Fibroblast of skin of left quadriceps (primary cell): ENCODE measurements around the gene CACNB2.

Source experiments
- DNase-seq, 2 experiments: peaks; one replicate each; pipeline ENCODE4 v3.0.0-alpha.2; 2013; ENCODE audit warnings: low read depth in 2 of 2

CACNB2 gene

GRCh38 chr10:18293536-18294510 is 153.6 kb downstream of the CACNB2 start:
- DNase-seq = no peak

DNA sequence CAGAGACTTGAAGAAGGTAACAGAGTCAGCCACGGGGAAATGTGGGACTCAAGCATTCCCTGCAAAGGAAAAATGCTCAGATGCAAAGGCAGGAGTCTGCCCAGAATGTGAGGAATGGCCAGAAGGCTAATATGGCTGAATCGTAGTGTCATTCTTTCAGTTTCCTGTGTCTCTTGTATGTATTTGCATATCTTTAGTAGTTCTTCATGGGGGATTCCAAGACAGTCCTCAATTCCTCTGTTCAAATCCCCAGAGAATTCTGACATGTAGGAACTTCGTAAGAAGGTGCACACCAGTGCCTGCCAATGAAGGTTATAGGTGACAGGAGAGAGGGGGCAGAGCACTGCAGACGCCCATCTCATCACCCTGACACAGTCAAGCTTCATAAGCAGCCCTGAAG is 154.4 kb downstream of the CACNB2 start:
- DNase-seq = no peak

DNA sequence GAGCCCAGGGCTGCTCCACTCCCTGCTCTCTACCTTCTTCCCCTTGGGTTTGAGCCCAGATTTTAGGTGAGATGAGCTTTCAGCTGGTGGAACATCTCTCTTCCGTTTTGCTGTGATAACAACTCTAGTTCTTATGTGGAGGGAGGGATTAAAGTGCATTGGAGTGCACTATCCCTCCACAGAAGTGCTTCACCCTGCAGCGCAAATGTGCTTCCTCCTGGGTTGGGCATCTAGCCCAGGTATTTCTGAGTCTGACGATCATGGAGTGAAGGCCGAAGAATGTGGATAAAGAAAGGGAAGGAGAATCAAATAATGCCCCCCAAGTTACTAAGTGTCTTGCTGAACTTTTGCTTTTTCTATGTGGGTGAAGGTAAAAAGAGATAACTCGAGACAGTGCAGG is 157.4 kb downstream of the CACNB2 start:
- DNase-seq = no peak

GRCh38 chr10:18298256-18298655 is 158.0 kb downstream of the CACNB2 start:
- no peak for DNase-seq

DNA sequence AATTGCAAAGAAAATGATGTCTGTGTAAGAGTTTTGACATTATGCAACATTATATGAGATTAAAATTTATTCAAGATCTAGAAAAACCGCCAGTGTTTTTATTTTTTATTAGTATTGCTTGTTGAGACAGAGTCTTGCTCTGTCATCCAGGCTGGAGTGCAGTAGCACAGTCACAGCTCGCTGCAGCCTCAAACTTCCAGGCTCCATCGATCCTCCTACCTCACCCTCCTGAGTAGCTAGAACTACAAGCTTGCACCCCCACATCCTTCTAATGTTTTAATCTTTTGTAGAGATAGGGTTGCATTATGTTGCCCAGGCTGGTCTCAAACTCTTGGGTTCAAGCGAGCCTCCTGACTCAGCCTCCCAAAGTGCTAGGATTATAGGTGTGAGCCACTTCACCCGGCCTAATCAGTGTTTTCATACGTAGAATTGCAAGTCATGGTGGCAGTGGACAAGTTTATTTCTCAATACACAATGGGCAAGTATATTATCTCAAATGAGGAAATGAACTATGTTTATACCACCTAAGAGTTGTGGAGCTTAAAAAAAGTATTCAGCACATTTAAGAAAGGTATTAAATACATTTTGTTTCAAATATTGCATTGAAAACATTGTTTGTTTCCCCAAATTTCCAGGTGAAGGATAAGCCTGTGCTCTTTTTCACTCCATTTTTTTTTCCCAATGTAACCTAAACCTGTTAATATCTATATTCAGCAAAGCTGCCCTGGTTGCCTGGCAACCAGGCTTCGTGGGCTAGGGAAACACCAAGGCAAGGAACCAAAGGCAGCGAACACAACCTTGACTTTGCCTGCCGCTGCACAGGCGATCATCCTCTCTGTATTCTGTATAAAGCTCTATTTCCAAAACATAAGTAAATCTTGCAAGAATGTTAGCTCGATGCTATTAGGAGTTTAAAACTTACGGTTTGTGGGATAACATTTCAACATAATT is 163.9 kb downstream of the CACNB2 start:
- DNase-seq = no peak

DNA sequence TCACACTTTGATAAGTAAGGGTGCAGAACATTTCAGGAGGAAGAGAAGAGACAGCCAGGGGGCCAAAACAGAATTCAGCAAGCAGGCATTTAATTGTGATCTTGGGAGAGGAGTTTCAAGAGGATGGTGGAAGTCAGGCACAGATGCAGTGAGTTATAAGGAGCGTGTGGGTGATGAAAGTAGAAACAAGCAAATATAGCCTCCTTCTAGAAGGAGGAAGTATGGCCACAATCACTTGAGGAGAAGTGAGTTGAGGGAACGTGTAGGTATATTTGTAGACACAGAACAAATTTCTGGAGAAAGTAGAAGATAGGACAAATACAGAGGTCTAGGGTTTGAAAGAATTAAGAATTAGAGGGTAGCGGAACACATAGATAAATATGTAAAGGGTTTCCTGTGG is 165.8 kb downstream of the CACNB2 start:
- DNase-seq = no peak

DNA sequence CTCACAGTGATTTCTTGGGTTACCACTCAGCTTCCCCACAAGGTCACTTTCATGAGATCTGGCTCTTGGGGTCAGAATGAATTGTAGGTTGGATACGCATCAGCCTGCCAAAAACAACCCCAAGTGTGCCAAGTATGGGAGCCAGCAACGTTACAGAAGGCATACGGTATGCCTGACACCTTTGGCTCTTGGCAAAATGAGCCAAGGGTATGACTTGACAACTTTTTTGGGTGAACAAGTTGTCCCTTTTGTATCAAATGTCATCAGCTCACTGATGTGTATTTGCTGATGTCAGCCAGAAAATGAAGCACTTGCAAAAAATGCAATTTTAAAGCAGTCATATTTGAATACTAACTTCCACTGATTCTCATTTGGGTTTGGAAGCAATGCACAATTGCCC is 168.4 kb downstream of the CACNB2 start:
- no peak for DNase-seq

DNA sequence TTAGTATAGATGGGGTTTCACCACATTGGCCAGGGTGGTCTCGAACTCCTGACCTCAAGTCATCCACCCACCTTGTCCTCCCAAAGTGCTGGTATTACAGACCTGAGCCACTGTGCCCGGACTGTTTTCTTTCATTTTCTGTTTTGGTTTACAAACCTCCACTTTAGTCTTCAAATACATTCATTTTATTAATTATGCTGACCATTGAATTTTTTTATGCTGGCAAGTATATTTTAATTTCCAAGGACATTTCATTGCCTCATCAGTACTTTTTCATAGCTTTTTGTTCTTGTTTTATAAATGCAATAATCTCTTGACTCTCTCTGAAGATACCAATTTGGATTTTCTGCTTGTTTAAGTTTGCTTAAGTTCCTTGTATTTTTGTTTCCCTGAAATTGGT is 170.5 kb downstream of the CACNB2 start:
- no peak for DNase-seq

GRCh38 chr10:18312374-18313139 is 172.3 kb downstream of the CACNB2 start:
- DNase-seq = peak; percentile 5

GRCh38 chr10:18313140-18313530 is 172.9 kb downstream of the CACNB2 start:
- DNase-seq = no peak

DNA sequence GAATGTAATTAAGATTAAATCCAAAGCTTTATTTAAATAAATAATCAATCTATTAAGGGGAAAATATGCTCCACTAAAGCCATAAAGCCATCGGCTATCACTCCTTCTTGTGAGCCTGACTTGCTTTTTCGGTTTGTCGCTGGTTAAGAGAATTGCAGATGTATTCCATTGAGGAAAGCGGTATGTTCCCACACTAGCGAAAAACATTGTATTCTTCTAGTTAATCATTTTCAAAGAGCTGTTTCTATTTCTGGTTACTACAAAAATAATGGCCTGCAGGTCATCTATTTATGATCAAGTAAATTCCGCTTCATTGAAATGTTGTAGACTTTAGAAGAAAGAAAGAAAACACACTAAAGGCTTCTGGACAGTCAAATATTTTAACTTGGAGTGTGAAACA is 173.4 kb downstream of the CACNB2 start:
- DNase-seq = no peak

GRCh38 chr10:18319628-18320027 is 179.4 kb downstream of the CACNB2 start:
- no peak for DNase-seq

- DNase-seq = no peak
These were observed 181.1 kb downstream of the CACNB2 start for GRCh38 chr10:18321371-18321770.

DNA sequence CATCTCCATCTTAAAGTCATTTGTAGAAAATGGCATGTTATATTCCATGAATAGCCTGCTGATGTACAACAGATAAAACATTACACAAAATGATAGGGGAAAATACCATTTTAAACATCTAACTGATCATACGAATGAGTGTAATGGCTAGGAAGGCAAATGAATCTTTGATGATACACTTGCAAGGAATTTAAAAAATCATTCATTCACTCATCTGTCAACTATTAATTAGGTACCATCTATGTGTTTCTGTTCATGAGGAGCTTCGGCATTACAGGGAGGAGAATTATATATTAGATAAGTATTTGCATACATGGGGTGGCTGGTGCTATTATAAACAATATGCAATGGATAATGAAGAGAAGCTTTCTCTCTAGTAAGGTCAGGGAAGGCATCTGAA is 183.7 kb downstream of the CACNB2 start:
- DNase-seq = no peak

GRCh38 chr10:18325410-18325809 is 185.2 kb downstream of the CACNB2 start:
- no peak for DNase-seq

DNA sequence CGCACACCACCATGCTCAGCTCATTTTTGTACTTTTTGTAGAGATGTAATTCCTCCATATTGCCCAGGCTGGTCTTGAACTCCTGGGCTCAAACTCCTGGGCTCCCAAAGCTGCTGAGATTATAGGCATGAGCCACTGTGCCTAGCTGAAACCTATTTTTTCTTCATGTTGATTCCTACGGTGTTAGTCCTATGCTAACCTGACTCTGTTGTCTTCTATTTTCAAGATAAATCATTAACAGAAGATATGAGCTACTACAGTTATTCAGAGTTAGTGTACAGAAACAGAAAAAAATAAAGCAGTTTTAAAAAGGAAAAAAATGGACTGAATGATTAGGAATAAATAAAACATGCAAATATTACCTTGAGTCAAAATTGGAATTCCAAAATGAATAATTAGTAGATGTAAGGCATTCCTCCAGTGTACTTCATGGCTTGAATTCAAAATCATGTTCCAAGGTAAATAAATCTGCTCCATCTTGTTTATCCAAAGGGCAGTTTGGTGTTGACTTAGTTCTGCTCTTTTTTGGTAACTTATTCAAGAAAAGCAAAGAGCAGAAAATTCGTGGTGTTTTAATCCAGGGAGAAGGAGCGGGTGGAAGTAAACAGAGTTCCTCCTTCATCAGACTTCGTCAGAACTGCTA is 185.8 kb downstream of the CACNB2 start:
- no peak for DNase-seq

GRCh38 chr10:18328941-18329340 is 188.7 kb downstream of the CACNB2 start:
- no peak for DNase-seq

DNA sequence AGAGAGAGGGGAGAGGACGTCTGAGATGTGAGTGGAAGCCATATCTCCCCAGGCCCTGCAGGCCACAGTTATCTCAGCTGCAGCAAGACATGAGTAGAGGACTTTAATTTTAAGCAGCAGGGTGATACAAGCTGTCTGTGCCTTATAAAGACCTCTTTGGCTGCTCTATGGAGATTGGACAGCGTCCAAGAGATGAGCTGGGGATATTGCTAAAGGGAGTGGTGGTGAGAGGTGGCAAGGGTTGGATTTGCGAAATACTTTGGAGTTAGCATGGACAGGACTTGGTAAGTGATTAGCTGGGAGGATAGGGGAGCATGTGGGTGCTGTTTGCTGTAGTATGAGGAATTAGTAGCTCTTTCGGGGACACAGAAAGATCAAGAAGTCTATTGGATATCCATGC is 191.8 kb downstream of the CACNB2 start:
- DNase-seq = no peak

DNA sequence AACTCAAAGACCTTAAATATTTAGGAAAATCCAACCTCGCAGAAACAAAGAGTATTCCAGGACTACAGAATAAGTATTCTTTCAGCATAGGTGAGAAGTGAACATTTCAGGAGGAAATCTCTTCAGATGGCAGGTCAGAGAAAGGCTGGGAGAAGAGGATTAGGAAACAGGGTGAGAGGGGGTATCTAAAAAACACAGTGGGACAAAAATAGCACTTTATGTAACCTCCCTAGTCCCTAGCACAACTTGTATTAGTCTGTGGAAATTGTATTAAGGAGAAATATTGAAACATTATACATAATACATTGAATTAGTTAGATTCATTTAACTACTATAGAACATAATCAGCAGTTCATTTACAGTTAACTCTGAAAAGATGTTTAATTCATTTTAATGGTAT is 192.3 kb downstream of the CACNB2 start:
- DNase-seq = no peak

- DNase-seq = no peak
These were observed 193.4 kb downstream of the CACNB2 start for GRCh38 chr10:18333621-18334020.

DNA sequence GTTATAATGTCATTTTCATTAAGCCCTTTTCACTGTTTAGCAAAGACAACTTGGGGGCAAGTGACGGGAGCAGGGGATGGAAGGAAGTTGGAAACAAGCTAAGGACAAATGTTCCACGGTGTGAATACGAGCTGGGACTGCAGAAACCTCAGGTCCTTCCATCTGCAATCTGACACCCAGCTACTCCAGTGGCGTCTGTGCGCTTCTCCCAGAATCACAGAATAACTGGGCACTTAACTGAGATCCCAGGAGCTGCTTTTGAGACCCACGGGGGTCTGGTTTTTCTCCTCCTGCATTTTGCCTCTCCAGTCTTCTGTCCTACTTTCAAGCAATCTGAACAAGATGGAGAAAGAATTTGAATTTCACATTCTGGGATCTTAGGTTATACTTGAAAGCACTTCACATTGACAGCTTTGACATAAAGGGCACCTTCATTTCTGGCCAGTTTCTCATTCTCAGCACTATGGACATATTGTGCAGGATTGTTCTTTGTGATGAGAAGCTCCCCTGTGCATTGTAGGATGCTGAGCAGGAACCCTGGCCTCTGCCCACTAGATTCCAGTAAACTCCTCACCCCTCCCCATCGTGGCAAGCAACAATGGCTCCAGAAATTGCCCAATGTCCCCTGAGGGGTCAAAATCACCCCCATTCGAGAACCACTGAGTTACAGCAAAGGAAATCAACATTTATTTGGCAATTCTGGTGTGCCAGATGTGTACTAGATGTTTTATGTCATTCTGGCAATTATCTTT is 194.1 kb downstream of the CACNB2 start:
- DNase-seq = no peak
